Skeletal muscle cell (primary cell): ENCODE measurements around the gene ZEB2.

Experiments used
- DNase-seq: peaks from one replicate; pipeline ENCODE4 v3.0.0-alpha.2; 2010; ENCODE audit warnings: low read depth
- H3K4me3 ChIP-seq: 2 replicates; pipeline ENCODE4 v1.5.1; 2011; ENCODE audit warnings: low read depth, mild to moderate bottlenecking, control low read depth, low read length, moderate library complexity

Gene ZEB2

DNA sequence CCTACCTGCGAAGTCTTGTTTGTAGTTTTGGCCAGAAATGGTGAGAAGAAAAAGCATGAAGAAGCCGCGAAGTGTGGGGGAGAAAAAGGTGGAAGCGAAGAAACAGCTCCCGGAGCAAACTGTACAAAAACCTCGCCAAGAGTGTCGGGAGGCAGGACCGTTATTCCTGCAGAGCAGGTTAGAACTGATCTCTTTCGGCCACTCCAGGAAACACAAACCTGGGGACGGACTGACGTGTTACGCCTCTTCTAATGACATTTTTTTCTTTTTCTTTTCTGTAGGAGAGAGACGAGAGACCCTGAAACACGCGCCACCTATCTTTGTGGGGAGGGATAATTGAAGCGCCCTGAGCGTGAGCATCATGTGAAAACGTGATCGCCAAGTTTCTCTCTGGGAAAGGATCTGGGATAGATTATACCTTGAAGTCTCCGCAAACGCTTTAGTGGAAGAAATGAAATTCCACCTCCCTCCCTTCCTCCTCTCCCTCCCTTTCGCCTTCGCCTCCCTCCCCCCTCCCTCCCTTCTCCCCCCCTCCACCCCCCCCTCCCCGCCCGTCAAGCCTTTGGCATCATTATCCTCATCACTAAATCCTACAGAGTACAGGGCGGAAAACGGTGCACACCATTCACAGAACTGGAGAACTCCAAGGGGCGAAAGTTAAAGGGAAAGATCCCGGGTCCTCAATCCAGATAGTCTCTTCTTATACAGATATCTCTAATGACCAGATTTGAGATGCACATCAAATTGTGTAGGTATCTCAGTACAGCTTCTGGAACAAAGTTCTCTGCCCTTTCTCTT is at the start of gene ZEB2:
TSS of gene ZEB2 (minus strand) at position 186 of the 798 bp plus-strand sequence. CDS start 2,769 bp downstream, outside the sequence.
- peak within 1 kb of the TSS; percentile 90 for H3K4me3 ChIP-seq
- DNase-seq = peak; percentile 87

DNA sequence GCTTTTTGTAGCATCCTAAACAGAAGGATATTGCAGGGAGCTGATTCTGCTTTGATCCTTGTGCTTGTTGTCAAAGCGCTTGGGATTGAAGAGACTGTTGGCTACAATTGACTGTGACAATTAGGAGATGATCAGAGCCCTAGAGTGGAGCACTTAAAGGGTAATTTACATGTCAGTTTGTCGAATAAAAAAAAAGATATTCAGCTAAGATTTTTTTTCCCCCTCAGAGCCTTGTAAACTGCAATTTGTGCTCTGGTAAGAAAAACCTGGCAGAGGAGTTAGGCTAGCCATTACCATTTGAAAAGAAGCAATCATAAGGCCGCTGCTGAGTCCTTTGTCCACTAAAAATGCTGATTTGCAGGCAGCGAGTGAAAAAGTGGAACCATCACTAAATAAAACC is 47.8 kb upstream of the ZEB2 start:
- no peak for DNase-seq
- no peak overlapping the region for H3K4me3 ChIP-seq

- no peak overlapping the region for H3K4me3 ChIP-seq
- DNase-seq = no peak
Observed at GRCh38 chr2:144566448-144566847, 46.5 kb upstream of the ZEB2 start.

DNA sequence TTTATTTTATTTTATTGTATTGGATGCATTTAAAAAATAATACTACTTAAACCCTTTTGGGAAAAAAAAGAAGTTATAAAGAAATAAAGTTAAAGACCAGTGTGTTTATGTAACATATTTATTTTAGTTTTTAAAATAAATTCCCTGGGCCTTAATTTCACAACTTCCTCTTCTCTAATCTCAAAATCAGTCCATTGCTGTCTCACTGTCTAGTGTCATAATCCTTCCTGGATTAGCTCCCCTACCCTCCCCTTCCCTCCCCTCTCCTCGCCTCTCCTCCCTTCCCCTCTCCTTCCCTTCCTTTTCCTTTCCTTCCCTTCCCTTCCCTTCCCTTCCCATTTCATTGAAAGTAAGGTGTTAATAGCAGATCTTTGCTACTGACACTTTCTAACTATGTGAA is 40.3 kb upstream of the ZEB2 start:
- H3K4me3 ChIP-seq = no peak overlapping the region
- DNase-seq = no peak

DNA sequence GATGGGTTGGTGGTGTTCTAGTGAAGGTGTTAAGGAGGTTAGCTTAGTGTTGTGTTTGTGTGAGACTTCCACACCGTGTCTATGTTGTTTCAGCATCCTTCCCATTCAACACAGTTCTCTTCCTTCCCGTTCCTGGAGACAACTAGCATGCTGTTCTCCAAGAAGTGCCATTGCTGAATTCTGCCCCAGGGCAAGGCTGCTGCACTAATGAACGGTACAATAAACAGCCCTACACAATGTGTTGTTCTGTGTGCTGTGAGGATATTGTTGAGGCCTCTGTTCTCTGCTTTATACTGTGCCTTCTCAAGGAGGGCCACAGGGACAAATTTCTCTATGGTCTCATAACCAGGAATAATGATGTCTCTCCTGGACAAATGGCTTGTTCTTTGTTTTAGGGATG is 39.8 kb upstream of the ZEB2 start:
- no peak for DNase-seq
- H3K4me3 ChIP-seq = no peak overlapping the region

GRCh38 chr2:144559242-144559641 is 39.3 kb upstream of the ZEB2 start:
- no peak overlapping the region for H3K4me3 ChIP-seq
- DNase-seq = no peak

GRCh38 chr2:144554492-144555210 is 34.7 kb upstream of the ZEB2 start:
- no peak for DNase-seq

GRCh38 chr2:144553379-144553778 is 33.5 kb upstream of the ZEB2 start:
- H3K4me3 ChIP-seq = no peak overlapping the region
- peak; percentile 95 for DNase-seq

More at GRCh38 chr2:144554492-144555210, 34.7 kb upstream of the ZEB2 start:
- H3K4me3 ChIP-seq = no peak overlapping the region

- H3K4me3 ChIP-seq = no peak overlapping the region
- DNase-seq = no peak
Observed at GRCh38 chr2:144552821-144553220, 32.9 kb upstream of the ZEB2 start.

DNA sequence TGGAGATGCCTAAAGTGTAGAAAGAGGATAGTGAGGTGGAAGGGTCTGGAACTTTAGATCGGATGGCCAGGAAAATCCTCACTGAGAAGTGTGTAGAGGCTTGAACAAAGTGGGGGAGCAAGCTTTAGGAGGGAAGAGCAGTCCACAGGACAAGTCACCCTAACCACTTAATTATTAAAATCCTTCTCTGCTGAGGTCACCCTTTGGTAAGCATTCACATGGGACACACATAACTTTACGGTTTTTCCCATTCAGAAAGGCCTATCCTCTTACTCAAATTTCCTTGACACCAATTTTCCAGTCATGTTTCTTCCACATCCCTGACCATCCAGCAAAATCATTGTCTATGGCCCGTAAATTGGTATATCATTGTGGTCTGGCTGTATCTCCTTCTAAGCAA is 31.0 kb upstream of the ZEB2 start:
- DNase-seq = no peak
- H3K4me3 ChIP-seq = no peak overlapping the region

DNA sequence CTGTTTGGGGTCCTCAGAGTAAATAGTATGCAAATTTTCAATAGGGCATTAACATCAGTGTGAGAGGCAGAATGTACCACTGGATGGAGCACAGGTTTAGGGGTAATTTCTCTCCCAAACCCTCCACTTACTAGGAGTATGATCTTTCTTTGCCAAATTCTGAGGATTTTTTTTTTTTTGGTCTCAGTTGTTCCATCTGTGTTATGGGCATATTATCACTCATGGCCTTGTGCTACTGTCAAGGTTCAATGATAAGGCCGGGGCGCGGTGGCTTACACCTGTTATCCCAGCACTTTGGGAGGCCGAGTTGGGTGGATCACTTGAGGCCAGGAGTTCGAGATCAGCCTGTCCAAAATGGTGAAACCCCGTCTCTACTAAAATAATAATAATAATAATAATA is 30.2 kb upstream of the ZEB2 start:
- H3K4me3 ChIP-seq = no peak overlapping the region
- DNase-seq = no peak

GRCh38 chr2:144548532-144549191 is 28.7 kb upstream of the ZEB2 start:
- DNase-seq = no peak
- no peak overlapping the region for H3K4me3 ChIP-seq

GRCh38 chr2:144548088-144548487 is 28.2 kb upstream of the ZEB2 start:
- no peak overlapping the region for H3K4me3 ChIP-seq
- DNase-seq = no peak

DNA sequence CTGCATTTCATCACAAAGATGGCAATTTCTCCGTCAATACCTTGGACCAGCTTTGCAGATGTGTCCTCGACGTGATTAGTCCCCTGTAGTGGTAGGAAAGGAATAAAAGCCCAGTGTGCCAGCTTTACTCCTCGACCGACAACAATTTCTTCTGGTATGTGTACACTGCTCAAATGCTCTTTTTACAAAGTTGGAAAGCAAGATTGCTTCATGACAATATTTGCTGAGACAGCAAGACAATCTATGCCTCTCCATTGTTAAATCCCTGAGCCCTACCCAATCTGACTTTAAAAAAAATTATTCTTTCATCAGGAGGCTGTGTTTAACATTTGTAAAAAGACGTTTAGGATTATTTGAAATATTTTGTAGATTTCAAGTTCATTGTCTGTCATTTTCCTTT is 27.6 kb upstream of the ZEB2 start:
- H3K4me3 ChIP-seq = no peak overlapping the region
- DNase-seq = no peak

- DNase-seq = no peak
- no peak overlapping the region for H3K4me3 ChIP-seq
Observed at GRCh38 chr2:144546933-144547332, 27.0 kb upstream of the ZEB2 start.

GRCh38 chr2:144545787-144546186 is 25.9 kb upstream of the ZEB2 start:
- H3K4me3 ChIP-seq = no peak overlapping the region
- no peak for DNase-seq

- no peak for DNase-seq
- H3K4me3 ChIP-seq = no peak overlapping the region
Observed at GRCh38 chr2:144544053-144544452, 24.1 kb upstream of the ZEB2 start.

- no peak for DNase-seq
- no peak overlapping the region for H3K4me3 ChIP-seq
Observed at GRCh38 chr2:144541396-144541795, 21.5 kb upstream of the ZEB2 start.

- no peak overlapping the region for H3K4me3 ChIP-seq
- no peak for DNase-seq
Observed at GRCh38 chr2:144539289-144539782, 19.4 kb upstream of the ZEB2 start.

DNA sequence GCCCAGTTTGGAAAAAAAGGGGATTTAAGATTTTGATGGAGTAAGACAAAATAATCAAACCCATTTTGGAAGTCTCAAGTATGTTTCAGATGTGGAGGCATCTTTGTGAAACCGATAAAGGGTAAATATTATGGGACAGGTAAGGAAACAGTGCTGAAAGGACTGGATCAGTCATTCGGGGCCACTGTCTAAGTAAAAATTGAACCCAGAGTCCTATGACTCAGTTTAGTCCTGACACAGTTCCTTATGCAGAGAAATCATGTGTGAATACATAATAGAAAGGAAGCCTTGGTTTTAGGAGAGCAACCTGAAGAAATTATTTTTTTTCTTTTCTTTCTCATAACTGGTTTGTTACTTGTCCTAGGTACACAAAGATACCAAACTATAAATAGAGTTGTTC is 15.4 kb upstream of the ZEB2 start:
- DNase-seq = no peak
- H3K4me3 ChIP-seq = no peak overlapping the region
